BJ (cell line): ENCODE data around the gene PPP1R12B. TPM values are rescaled to one million over a fixed set of nuclear protein-coding genes. Genes with fewer than 3 reads are reported as not detected.
"Not testable (repeated sequence)": the region's sequence is repeated elsewhere in the genome, so short reads cannot be mapped to it uniquely, and the experiment has no call there.

ENCODE experiments used
- CTCF ChIA-PET: fragments of 350-600 bp; formaldehyde crosslinking; extraction: SDS; loops from one replicate; lab custom pipeline; 2021; ENCODE audit warnings: antibody characterized with exemption, inconsistent platforms; lab: Yijun Ruan, JAX
- POLR2A ChIA-PET: fragments of 300-600 bp; sonication (Branson Sonifier 250); formaldehyde crosslinking; extraction: SDS; loops from one replicate; lab custom pipeline; 2021; ENCODE audit warnings: antibody characterized with exemption; lab: Charles Lee
- DNase-seq: peaks from one replicate; pipeline ENCODE4 v3.0.0-alpha.2; 2011; ENCODE audit warnings: low read depth
- H3K27me3 ChIP-seq: 2 replicates; pipeline ENCODE4 v1.6.0; 2011; ENCODE audit warnings: low read length; ENCODE audit not compliant: control insufficient read depth, insufficient read depth
- H3K36me3 ChIP-seq: 2 replicates; pipeline ENCODE4 v1.5.1; 2011; ENCODE audit warnings: low read length; ENCODE audit not compliant: control insufficient read depth, insufficient read depth
- H3K4me3 ChIP-seq: 2 replicates; pipeline ENCODE4 v1.5.1; 2011; ENCODE audit warnings: low read depth, mild to moderate bottlenecking, control low read depth, low read length
- polyA plus RNA-seq: library from polyadenylated mRNA; depleted of rRNA; stranded (reverse); fragments of >200 nt; gene quantifications from 2 replicates; pipeline ENCODE4 v1.2.3, GENCODE V29; 2011
- TF ChIP-seq, protein P1 (sequence below): IDR thresholded peaks from 2 replicates; pipeline ENCODE4 v1.5.1; 2011; ENCODE audit warnings: low read depth, mild to moderate bottlenecking, control low read depth, inconsistent platforms, low read length, moderate library complexity; ENCODE audit not compliant: insufficient read depth

PPP1R12B gene
- polyA plus RNA-seq, 1 experiment: 9.4 TPM

DNA sequence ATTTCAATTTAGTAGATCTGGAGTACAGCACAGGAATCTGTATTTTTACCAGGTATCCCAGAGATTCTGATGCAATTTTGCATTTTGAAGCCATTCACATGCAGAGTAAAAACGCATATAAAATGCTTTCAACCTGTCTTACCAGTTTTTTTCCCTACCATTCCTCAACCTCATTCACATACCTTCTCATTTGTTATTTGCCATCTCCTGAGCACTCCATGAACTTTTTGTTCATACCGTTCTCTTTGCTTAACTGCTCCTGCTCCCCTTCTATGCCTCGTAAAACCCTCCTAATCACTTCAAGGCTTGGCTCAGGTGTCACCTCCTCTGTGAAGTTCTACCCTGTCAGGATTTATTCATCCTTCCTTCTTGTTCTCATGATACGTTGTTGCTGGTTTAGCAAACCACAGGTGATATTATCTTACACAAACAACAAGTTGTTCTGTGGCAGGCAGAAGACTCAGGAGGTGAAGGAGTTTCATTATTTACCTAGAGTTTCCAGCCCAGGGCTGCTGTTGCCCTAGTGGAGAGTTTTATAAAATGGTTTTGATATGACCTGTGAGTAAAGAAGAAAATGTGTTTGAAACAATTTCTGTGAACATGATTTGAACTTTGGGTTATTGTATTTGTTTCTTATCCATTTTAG, 31.5 kb downstream of the PPP1R12B start:
- H3K36me3 ChIP-seq, H3K27me3 ChIP-seq, DNase-seq, POLR2A ChIA-PET, H3K4me3 ChIP-seq: not testable (repeated sequence)
- CTCF ChIA-PET: interaction anchor here (0.6 to 1.1 kb wide), 2 partner anchors 14 to 77 kb away, joined by 3 read pairs; no protein-coding TSS in a partner anchor
- TF ChIP-seq, protein P1, sequence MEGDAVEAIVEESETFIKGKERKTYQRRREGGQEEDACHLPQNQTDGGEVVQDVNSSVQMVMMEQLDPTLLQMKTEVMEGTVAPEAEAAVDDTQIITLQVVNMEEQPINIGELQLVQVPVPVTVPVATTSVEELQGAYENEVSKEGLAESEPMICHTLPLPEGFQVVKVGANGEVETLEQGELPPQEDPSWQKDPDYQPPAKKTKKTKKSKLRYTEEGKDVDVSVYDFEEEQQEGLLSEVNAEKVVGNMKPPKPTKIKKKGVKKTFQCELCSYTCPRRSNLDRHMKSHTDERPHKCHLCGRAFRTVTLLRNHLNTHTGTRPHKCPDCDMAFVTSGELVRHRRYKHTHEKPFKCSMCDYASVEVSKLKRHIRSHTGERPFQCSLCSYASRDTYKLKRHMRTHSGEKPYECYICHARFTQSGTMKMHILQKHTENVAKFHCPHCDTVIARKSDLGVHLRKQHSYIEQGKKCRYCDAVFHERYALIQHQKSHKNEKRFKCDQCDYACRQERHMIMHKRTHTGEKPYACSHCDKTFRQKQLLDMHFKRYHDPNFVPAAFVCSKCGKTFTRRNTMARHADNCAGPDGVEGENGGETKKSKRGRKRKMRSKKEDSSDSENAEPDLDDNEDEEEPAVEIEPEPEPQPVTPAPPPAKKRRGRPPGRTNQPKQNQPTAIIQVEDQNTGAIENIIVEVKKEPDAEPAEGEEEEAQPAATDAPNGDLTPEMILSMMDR: peak; percentile 13; the same call in 1 of the 2 replicates

- H3K27me3 ChIP-seq, H3K36me3 ChIP-seq, H3K4me3 ChIP-seq, POLR2A ChIA-PET, DNase-seq: not testable (repeated sequence)
- CTCF ChIA-PET: interaction anchor here (0.6 to 1.1 kb wide), 2 partner anchors 15 to 78 kb away, joined by 3 read pairs; no protein-coding TSS in a partner anchor
These were observed 32.0 kb downstream of the PPP1R12B start for GRCh38 chr1:202380535-202380934.

GRCh38 chr1:202381867-202382266, 33.4 kb downstream of the PPP1R12B start:
- DNase-seq, POLR2A ChIA-PET: not testable (repeated sequence)
- CTCF ChIA-PET: interaction anchor here (1.0 kb wide), 1 partner anchor 18 kb away, joined by 3 read pairs; no protein-coding TSS in a partner anchor

GRCh38 chr1:202395831-202396230, 47.3 kb downstream of the PPP1R12B start:
- H3K27me3 ChIP-seq, DNase-seq, H3K4me3 ChIP-seq, CTCF ChIA-PET, POLR2A ChIA-PET, H3K36me3 ChIP-seq: not testable (repeated sequence)

More at GRCh38 chr1:202381867-202382266, 33.4 kb downstream of the PPP1R12B start:
- not testable (repeated sequence) for H3K4me3 ChIP-seq, H3K36me3 ChIP-seq, H3K27me3 ChIP-seq

DNA sequence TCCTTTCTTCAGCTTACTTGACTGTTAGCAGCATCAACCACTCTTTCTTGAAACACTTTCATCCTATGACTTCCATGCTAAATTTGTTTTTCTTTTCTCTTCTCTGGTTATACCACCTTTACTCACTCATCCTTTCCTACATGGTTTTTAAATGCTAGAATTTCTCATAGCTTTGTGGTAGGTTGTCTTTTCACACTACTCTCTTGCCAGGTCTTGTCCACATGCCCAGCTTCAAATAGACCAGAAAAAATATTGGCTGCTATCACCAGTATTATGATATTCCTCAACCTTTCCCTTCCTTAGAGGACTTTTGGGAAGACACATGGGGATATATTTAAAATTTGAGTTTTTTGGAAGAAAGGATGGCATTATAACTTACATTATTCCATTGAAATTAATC, 48.8 kb downstream of the PPP1R12B start:
- ChIA-PET CTCF (no interaction called here), POLR2A (no interaction called here)
- Histone ChIP-seq H3K27me3 (no peaks in the 10 kb centered on the region), H3K4me3 (no peak overlapping the region), H3K36me3 (no peaks in the 10 kb centered on the region)
- TF ChIP-seq, protein P1: no peak
- no peak for DNase-seq

- H3K27me3 ChIP-seq, H3K36me3 ChIP-seq, DNase-seq, POLR2A ChIA-PET, H3K4me3 ChIP-seq, CTCF ChIA-PET: not testable (repeated sequence)
These were observed 49.9 kb downstream of the PPP1R12B start for GRCh38 chr1:202398439-202398838.

DNA sequence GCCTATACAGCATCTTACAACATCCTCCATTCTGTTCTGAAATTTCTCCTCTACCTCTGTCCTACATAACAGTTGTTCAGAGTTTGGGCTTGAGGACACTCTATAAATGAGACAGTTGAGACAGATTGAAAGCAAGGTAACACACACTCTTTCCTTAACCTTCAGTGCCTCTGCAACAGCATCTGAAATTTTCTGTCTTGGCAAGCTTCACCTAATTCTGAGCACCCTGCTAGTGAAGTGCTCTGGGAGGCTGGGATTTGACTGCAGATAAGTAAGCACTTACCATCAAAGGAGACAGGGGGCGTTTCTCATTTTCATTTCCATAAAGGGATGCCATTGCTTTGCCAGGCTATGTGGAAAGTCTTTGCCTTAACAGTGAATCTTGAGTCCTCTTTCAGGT, 53.3 kb downstream of the PPP1R12B start:
- DNase-seq, H3K36me3 ChIP-seq, POLR2A ChIA-PET, CTCF ChIA-PET, H3K27me3 ChIP-seq, H3K4me3 ChIP-seq: not testable (repeated sequence)

DNA sequence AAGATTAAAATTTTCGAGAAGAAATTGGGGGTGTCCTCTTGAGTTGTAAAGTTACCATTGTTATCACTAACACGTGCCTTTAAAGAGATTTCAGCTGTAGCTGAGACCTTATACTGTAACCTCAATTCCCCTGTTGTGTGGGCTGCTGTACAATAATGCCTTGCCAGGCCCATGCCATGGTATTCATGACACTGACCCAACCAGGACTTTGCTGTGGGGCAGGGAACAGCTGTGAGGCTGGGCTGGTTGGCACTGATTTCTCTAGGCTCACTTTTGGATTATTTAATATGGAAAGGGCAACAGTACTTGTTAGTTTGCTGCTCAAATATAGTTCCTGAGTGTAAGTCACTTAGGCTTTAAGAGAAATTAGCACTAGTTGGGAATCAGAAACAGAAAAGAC, 54.9 kb downstream of the PPP1R12B start:
- not testable (repeated sequence) for DNase-seq

More for the DNA sequence above, 54.9 kb downstream of the PPP1R12B start:
- H3K4me3 ChIP-seq, H3K36me3 ChIP-seq, CTCF ChIA-PET, POLR2A ChIA-PET, H3K27me3 ChIP-seq: not testable (repeated sequence)
